HG03064 (cell line): Measurements from ENCODE around the gene VPS41.
"Not testable (repeated sequence)": the region's sequence is repeated elsewhere in the genome, so short reads cannot be mapped to it uniquely, and the experiment has no call there.

Source experiments
- ATAC-seq: cut with Tn5 transposase; IDR thresholded peaks from one replicate; pipeline ENCODE4 v1.9.1; 2021; ENCODE audit warnings: low read depth; ENCODE audit not compliant: unreplicated experiment

Gene VPS41

DNA sequence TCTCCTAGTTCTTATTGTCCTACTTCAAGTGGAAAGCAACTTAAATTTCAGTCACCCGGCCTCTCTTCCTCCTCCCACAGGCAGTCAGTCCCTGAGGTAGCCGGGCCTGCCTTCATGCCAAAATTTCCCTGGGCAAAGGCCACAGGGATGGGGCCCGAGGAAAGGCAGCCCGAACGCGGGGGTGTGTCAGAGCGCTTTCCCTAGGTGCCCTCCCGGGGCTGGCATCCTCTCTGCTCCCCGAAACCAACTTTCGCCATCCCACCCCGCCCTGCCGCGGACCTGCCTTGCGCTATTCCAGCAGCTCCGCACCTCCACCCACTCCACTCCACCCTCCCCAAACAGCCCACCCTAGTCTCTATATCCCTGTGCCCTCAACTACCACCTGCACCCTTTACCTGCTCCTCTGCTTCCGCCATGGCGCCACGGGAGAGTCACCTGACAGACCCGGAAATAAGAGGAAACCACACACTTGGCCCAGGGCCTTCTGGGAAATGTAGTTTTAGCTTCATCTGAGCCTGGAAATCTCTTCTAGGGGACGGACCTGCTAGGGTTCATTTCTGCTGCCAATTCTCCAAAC lies at the start of gene VPS41:
TSS of gene VPS41 (minus strand) at position 433 of the 577 bp plus-strand sequence. CDS start at position 416, 17 bp downstream.
- ATAC-seq: peak; percentile 96

DNA sequence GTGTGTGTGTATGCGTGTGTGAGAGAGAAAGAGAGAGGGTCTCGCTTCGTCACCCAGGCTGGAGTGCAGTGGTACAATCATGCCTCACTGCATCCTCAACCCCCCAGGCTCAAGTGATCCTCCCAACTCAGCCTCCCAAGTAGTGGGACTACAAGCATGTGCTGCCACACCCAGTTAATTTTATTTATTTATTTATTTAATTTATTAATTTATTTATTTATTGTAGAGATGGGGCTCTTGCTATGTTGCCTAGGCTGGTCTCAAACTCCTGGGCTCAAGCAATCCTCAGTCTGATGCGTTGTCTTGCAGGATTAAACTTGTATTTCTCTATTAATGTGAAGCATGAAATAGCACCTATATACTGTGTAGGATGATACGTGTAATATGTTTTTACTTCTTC lies 46.9 kb upstream of the VPS41 start:
- ATAC-seq: no peak

GRCh38 chr7:38953971-38954370 lies 45.0 kb upstream of the VPS41 start:
- no peak for ATAC-seq

- ATAC-seq: no peak
These were observed 44.2 kb upstream of the VPS41 start for GRCh38 chr7:38953227-38953626.

GRCh38 chr7:38951213-38951612 lies 42.2 kb upstream of the VPS41 start:
- no peak for ATAC-seq

DNA sequence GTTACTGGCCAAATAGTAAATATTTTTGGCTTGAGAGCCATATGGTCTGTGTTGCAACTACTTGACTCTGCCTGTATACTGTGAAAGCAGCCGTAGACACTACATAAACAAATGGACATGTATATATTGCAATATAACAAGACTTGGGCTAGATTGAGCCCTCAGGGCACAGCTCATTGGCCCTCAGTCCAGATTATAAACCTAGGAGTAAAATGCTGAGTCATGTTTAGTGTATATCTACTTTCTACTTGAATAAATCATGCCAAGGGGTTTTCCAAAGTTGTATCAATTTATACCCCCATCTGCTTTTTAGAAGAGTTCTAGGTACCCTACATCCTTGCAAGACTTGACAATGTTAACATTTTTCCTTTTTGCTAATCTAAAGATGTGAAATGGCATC lies 41.3 kb upstream of the VPS41 start:
- no peak for ATAC-seq

- ATAC-seq: not testable (repeated sequence)
These were observed 38.5 kb upstream of the VPS41 start for GRCh38 chr7:38947541-38947940.

- no peak for ATAC-seq
These were observed 33.5 kb upstream of the VPS41 start for GRCh38 chr7:38942431-38943051.

DNA sequence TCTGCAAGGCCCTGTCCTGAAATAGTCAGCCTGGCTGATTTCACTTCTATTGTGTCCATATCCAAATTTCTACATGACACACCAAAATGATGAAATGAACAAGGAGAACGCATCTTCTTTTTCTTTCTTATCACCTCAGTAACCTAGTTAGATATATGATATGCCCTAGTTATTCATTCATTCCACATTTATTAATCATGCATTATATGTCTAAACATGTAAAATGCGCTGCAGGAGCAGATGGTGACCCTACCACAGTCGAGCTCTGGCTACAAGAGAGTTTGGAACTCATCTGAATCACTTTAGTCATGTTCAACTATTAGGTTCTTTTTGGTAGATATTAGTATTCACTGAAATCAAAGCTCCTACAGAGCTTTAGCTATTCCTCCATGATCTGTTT lies 31.8 kb upstream of the VPS41 start:
- no peak for ATAC-seq

GRCh38 chr7:38938589-38938988 lies 29.6 kb upstream of the VPS41 start:
- ATAC-seq: no peak

DNA sequence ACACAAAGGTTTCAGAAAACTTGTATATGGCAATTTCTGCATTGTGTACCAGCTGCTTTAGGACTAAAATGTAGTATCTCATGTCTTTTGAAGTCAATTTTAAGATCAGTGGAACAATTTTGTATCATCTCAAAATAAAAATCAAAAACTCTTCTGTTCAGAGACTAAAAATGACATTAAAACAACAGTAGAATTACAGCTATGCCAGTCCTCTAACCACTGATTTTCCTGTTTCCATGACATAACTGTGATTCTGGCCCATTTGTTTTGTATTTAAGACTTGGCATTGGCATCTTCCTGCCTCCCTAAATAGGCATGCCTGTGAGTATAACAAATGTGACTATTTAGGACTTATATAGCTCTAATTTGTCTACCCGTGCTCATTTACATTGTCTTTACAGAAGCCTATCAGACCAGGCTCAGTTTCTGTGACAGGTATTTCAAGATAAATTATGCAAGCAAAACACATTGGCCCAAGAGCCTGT lies 29.1 kb upstream of the VPS41 start:
- ATAC-seq: no peak

DNA sequence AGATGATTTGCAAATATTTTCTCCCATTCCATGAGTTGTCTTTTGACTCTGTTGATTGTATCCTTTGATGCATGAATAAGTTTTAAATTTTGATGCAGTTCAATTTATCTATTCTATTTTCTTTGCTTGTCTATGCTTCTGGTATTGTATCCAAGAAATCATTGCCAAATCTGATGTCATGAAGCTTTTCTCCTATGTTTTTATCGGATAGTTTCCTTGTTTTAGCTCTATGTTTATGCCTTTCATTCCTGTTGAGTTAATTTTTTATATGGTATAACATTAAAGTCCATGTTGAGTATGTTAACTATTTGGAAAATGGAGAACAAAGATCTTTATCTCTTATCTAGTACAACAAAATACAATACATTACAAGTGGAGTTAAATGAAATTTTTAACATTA lies 27.6 kb upstream of the VPS41 start:
- ATAC-seq: no peak

DNA sequence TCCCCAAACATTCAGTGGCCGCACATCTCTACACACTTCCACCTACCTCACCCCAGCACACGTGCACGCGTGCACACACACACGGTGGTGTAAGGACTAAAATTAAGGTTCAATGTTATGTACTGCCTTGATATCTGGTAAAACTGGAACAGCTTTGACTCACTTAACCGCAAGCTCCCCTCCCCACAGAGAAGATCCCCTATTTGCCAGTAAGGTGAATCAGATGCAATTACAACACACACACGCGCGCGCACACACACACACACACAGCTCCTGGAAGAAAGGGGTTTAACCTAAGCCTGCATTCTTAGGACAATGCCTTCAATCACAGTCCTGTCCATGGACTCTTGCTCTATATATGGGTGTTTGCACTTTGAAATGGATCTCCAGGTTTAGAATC lies 25.5 kb upstream of the VPS41 start:
- no peak for ATAC-seq

DNA sequence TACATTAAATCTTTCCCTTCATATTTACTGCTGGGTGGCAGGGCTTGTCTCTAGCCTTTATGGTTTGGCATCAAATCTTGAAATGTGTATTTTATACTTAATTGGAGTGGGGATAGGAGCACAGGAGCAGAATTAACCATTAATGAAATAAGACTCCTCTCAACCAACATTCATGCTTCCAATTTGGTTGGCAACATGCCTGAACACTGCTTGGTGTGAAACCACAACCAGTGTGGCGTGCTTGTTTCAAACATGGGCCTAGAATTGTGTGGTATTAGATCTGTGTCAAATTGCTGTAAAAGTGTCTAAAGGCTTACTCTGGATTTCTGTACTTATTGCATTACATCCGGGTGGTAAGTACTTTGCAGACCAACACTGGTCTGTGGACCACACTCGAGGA lies 25.1 kb upstream of the VPS41 start:
- no peak for ATAC-seq

GRCh38 chr7:38932509-38933168 lies 23.6 kb upstream of the VPS41 start:
- ATAC-seq: no peak

DNA sequence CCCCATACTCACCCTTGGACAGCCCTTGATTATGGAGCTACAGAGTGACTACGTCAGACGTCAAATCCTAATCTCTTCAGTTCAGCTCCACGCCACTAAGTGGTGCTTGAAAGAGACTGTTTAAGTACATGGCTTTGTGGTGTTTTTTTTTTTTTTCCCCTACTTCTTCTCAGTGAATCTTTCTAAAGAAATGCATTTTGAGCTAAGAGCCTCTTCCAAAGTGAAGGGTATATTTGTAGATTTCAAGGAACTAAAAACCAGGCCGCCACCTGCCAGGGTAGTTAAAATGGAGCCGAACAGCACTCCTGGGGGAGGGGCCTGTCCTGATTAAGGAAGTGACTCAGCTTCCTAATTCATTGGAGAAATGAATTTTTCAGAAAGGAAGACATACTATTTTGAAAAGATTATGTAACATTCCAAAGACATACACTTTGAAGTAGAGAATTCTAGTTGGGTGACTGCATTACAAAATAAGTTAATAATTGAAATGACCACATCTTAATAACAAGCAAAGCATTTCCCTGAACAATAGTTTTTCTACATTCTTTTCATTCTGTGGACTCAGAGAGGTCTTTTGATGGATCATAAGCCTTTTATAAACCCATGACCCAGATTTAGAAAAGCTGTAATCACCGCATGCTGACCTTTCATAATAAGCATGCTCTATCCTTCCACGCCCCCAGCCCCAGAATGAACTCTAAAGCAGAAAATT lies 20.6 kb upstream of the VPS41 start:
- ATAC-seq: no peak

GRCh38 chr7:38928506-38928905 lies 19.5 kb upstream of the VPS41 start:
- ATAC-seq: no peak

DNA sequence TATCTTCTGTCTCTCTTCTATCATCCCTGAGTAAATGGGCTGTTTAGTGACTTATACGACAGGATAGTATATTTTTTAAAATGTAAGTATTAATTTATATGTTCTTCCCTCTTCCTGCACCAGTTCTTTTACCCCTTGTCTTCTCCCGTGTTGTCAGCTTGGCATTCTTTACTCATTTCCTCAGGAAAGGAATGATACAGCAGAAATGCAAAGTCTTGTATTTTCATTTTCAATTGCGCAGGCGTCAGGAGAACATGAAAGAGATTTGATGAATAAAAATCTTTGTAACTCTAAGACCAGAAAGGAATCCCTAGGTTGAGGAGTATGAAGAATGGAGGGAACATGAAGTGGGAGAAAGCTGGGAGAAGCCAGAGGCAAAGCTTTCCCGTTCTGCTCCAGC lies 18.8 kb upstream of the VPS41 start:
- no peak for ATAC-seq

GRCh38 chr7:38920731-38921130 lies 11.7 kb upstream of the VPS41 start:
- ATAC-seq: no peak

DNA sequence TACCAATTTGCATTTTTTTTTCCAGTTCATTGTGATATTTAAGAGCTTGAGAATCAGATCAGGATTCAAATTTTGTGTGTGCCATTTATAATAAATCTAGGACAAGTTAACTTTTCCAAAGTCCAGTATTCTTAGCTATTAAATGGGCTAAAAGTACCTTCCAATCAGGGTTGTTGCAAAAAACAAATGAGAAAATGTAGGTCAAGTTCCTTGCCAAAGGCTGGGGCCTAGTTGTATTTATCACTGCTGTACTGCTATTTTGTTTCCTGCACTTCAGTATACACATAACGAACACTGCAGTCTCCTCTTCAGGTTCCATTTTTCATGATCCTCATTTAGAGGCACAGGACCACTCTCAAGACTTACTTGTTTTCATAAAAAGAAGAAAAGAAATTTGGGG lies 7.4 kb upstream of the VPS41 start:
- no peak for ATAC-seq

DNA sequence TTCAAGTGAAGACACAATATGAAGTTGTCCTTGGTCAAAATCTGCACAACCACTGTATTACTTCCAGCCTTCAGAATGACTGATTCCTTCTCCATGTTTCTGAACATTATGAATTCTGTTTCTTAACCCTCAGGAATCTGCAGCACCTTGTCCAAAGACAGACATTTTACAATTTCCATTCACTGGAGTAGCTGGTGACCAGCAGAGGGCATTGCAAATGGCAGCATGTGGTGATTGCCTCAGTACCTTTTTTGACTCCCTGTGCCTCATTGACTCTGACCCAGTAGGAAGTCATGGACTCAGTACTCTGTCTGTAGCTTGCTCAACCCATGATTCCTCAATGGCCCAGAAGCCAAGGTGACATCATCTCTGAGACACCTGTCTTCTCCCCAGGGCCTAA lies 879 bp upstream of the VPS41 start:
- ATAC-seq: no peak
